Measurements from ENCODE around the gene GJA4. TPM values are rescaled to one million over a fixed set of nuclear protein-coding genes. Genes with fewer than 3 reads are reported as not detected.
"Not testable (repeated sequence)": the region's sequence is repeated elsewhere in the genome, so short reads cannot be mapped to it uniquely, and the experiment has no call there.

GJA4 gene
- total and polyA plus RNA-seq, 8 donors: 21.1 to 34.7 (median 29.1) TPM

GRCh38 chr1:34763142-34763781, 29.5 kb upstream of the GJA4 start:
- no peaks in the 10 kb centered on the region for H3K36me3 ChIP-seq
- H3K27me3 ChIP-seq: peaks cover 0 to 5% of the 10 kb centered on the region in 2 donors
- TF ChIP-seq, protein P1, sequence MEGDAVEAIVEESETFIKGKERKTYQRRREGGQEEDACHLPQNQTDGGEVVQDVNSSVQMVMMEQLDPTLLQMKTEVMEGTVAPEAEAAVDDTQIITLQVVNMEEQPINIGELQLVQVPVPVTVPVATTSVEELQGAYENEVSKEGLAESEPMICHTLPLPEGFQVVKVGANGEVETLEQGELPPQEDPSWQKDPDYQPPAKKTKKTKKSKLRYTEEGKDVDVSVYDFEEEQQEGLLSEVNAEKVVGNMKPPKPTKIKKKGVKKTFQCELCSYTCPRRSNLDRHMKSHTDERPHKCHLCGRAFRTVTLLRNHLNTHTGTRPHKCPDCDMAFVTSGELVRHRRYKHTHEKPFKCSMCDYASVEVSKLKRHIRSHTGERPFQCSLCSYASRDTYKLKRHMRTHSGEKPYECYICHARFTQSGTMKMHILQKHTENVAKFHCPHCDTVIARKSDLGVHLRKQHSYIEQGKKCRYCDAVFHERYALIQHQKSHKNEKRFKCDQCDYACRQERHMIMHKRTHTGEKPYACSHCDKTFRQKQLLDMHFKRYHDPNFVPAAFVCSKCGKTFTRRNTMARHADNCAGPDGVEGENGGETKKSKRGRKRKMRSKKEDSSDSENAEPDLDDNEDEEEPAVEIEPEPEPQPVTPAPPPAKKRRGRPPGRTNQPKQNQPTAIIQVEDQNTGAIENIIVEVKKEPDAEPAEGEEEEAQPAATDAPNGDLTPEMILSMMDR (IDR thresholded peaks at IDR 0.05): no peak
- intact Hi-C loops (cut with DNase I): no loop called here
- H3K27ac ChIP-seq: no peak overlapping the region
- no peak overlapping the region for H3K4me3 ChIP-seq
- no peaks in the 10 kb centered on the region for H3K9me3 ChIP-seq
- H3K4me1 ChIP-seq: no peaks in the 10 kb centered on the region
- DNase-seq (peak in 1 of 4 donors; percentile 13), ATAC-seq (peak; percentile 44)

DNA sequence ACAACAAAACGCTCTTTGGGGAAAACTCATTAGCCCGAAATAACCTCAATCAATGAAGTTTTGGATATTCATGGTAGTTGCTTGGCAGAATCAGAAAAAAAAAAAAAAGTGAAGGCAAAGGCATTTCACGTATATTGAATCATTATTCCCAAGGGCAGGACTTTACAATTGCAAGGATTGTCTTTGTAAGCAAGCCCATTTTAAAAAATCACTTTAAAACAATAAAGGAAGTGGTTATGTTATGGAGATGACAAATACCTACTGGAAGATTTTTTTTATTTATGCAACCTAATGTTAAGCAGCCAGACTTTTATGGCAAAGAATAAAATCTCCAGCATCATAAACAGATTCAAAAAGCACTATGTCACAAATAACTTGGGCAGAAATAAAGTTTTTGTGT, 23.9 kb upstream of the GJA4 start:
- TF ChIP-seq, protein P1 (IDR thresholded peaks at IDR 0.05): no peak
- H3K4me3 ChIP-seq: no peak overlapping the region
- no peaks in the 10 kb centered on the region for H3K4me1 ChIP-seq
- no peaks in the 10 kb centered on the region for H3K36me3 ChIP-seq
- intact Hi-C loops (cut with DNase I): no loop called here
- peaks cover 0 to under 1% of the 10 kb centered on the region in 2 donors for H3K27me3 ChIP-seq
- H3K27ac ChIP-seq: no peak overlapping the region
- no peak for DNase-seq
- ATAC-seq: no peak
- H3K9me3 ChIP-seq: no peaks in the 10 kb centered on the region

GRCh38 chr1:34770891-34771504, 21.8 kb upstream of the GJA4 start:
- intact Hi-C loops (cut with DNase I): no loop called here
- Histone ChIP-seq H3K36me3 (no peaks in the 10 kb centered on the region), H3K27me3 (peaks cover 0 to 7% of the 10 kb centered on the region in 2 donors), H3K4me1 (no peaks in the 10 kb centered on the region), H3K9me3 (no peaks in the 10 kb centered on the region), H3K4me3 (no peak overlapping the region), H3K27ac (no peak overlapping the region)
- DNase-seq (no peak), ATAC-seq (no peak)
- TF ChIP-seq, protein P1 (IDR thresholded peaks at IDR 0.05): no peak

DNA sequence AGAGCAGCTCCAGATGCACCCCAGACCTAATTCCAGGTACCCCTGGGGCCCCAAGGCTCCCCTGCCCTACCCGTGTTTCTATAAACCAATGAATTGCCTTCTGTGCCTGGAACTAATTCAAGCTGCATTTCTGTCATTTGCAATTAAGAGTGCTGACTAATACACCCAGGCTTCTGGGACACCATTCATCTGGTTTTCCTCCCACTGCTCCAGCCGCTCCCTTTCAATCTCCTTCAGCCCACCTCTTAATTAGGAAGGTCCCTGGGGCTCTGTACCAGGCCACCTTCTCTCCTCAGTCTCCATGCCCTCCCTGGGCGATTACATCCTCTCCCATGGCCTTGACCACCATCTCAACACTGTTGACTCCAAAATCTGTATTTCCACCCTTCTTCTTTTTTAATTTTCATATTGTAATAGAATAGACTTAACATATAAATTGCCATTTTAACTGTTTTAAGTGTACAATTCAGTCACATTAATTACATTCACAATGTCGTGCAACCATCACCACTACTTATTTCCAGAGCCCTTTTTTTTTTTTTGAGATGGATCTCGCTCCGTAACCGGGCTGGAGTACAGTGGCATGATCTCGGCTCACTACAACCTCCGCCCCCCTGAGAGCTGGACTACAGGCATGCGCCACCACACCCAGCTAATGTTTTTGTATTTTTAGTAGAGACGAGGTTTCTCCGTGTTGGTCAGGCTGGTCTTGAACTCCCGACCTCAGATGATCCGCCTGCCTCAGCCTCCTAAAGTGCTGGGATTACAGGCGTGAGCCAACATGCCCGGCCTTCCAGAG, 21.0 kb upstream of the GJA4 start:
- H3K9me3 ChIP-seq: no peaks in the 10 kb centered on the region
- no peak for ATAC-seq
- no peaks in the 10 kb centered on the region for H3K4me1 ChIP-seq
- H3K27me3 ChIP-seq: peaks cover 0 to 14% of the 10 kb centered on the region in 2 donors
- H3K4me3 ChIP-seq: no peak overlapping the region
- no peak overlapping the region for H3K27ac ChIP-seq
- TF ChIP-seq, protein P1 (IDR thresholded peaks at IDR 0.05): no peak
- H3K36me3 ChIP-seq: no peaks in the 10 kb centered on the region
- no peak for DNase-seq
- intact Hi-C loops (cut with DNase I): no loop called here

GRCh38 chr1:34773114-34773513, 19.7 kb upstream of the GJA4 start:
- H3K4me3 ChIP-seq; DNase-seq; H3K4me1 ChIP-seq; H3K27ac ChIP-seq; H3K36me3 ChIP-seq; H3K9me3 ChIP-seq; ATAC-seq; intact Hi-C loops (cut with DNase I): not testable (repeated sequence)
- H3K27me3 ChIP-seq: peaks cover 0 to 22% of the 10 kb centered on the region in 2 donors
